MCF 10A (cell line): Measurements from ENCODE around the gene RABGAP1L. TPM values are rescaled to one million over a fixed set of nuclear protein-coding genes. Genes with fewer than 3 reads are reported as not detected.

Experiments used
- BruUV-seq: library from RNA; stranded (reverse); fragments of 400-500 nt; replicated peaks from 2 replicates; lab custom pipeline; 2021; lab: Mats Ljungman, UMichigan
- CTCF ChIA-PET: fragments of 300-600 bp; sonication (Branson Sonifier 250); formaldehyde crosslinking; extraction: SDS; loops from one replicate; lab custom pipeline; 2021; ENCODE audit warnings: antibody characterized with exemption, inconsistent platforms; lab: Yijun Ruan, JAX
- POLR2A ChIA-PET: fragments of 300-600, 350-650 bp; sonication (Branson Sonifier 250); formaldehyde crosslinking; extraction: SDS; loops from one replicate; lab custom pipeline; 2020; ENCODE audit warnings: antibody characterized with exemption, inconsistent platforms; lab: Yijun Ruan, JAX
- DNase-seq: peaks from one replicate; pipeline ENCODE4 v3.0.0-alpha.2; 2018; ENCODE audit not compliant: unreplicated experiment
- H3K27ac Mint-ChIP-seq: one replicate; pipeline ENCODE4 v1.8.0; 2022; ENCODE audit warnings: mild to moderate bottlenecking, low read depth, mixed read lengths; ENCODE audit not compliant: unreplicated experiment
- H3K27me3 Mint-ChIP-seq: one replicate; pipeline ENCODE4 v1.8.0; 2022; ENCODE audit warnings: mixed read lengths; ENCODE audit not compliant: insufficient read depth, unreplicated experiment
- H3K36me3 Mint-ChIP-seq: one replicate; pipeline ENCODE4 v1.8.0; 2022; ENCODE audit warnings: mild to moderate bottlenecking, moderate library complexity, mixed read lengths; ENCODE audit not compliant: insufficient read depth, unreplicated experiment
- H3K4me1 Mint-ChIP-seq: one replicate; pipeline ENCODE4 v1.8.0; 2022; ENCODE audit warnings: mixed read lengths; ENCODE audit not compliant: insufficient read depth, unreplicated experiment
- H3K4me3 Mint-ChIP-seq: one replicate; pipeline ENCODE4 v1.8.0; 2022; ENCODE audit warnings: mild to moderate bottlenecking, moderate library complexity, mixed read lengths; ENCODE audit not compliant: unreplicated experiment
- H3K9me3 Mint-ChIP-seq: one replicate; pipeline ENCODE4 v1.8.0; 2022; ENCODE audit warnings: mixed read lengths; ENCODE audit not compliant: unreplicated experiment
- CTCF ChIP-seq: fragments of 200-600 bp; IDR thresholded peaks from one replicate; pipeline ENCODE4 v1.8.0; 2022; ENCODE audit warnings: antibody characterized with exemption, mild to moderate bottlenecking; ENCODE audit not compliant: unreplicated experiment
- intact Hi-C: fragments of 100-400 bp; cut with micrococcal nuclease; formaldehyde crosslinking; loops from 2 replicates; pipeline ENCODE4 v1.14.1; 2022
- total RNA-seq: library from RNA; stranded (reverse); gene quantifications from 2 replicates; pipeline ENCODE4 v1.2.3, GENCODE V29; 2022

The RABGAP1L gene
- total RNA-seq, 1 experiment from 2014 or later, result 18.2 TPM

- POLR2A ChIA-PET, result no interaction called here
- intact Hi-C loops, result no loop called here
- H3K9me3 Mint-ChIP-seq, result no peaks in the 10 kb centered on the region
- no TSS peak for BruUV-seq
- CTCF ChIA-PET, result interaction anchor here (0.8 to 1.3 kb wide), 2 partner anchors 395 to 411 kb away, joined by 3 to 6 read pairs; no protein-coding TSS in a partner anchor
- TF ChIP-seq CTCF, result no peak
- no peaks in the 10 kb centered on the region for H3K36me3 Mint-ChIP-seq
- no peak overlapping the region for H3K27ac Mint-ChIP-seq
- DNase-seq, result no peak
- peaks cover 19% of the 10 kb centered on the region for H3K4me1 Mint-ChIP-seq
- no peaks in the 10 kb centered on the region for H3K27me3 Mint-ChIP-seq
- H3K4me3 Mint-ChIP-seq, result no peak overlapping the region
These were observed 498.6 kb downstream of the RABGAP1L start for GRCh38 chr1:174657893-174658292.

- POLR2A ChIA-PET, result no interaction called here
- no peak for TF ChIP-seq CTCF
These were observed 500.5 kb downstream of the RABGAP1L start for GRCh38 chr1:174659823-174660222.

GRCh38 chr1:174660476-174660875 lies 501.2 kb downstream of the RABGAP1L start:
- no peak for DNase-seq
- no TSS peak for BruUV-seq
- CTCF ChIA-PET, result interaction anchor here (0.7 to 1.1 kb wide), 2 partner anchors 66 to 398 kb away, joined by 3 to 6 read pairs; no protein-coding TSS in a partner anchor
- H3K36me3 Mint-ChIP-seq, result no peaks in the 10 kb centered on the region
- H3K27me3 Mint-ChIP-seq, result no peaks in the 10 kb centered on the region
- no peak overlapping the region for H3K27ac Mint-ChIP-seq
- no peak for TF ChIP-seq CTCF
- H3K9me3 Mint-ChIP-seq, result no peaks in the 10 kb centered on the region
- intact Hi-C loops, result no loop called here
- POLR2A ChIA-PET, result interaction anchor here (0.9 kb wide), 1 partner anchor 9 kb away, joined by 3 read pairs; no protein-coding TSS in a partner anchor
- no peak overlapping the region for H3K4me3 Mint-ChIP-seq
- H3K4me1 Mint-ChIP-seq, result peaks cover 19% of the 10 kb centered on the region

More at GRCh38 chr1:174659823-174660222, 500.5 kb downstream of the RABGAP1L start:
- CTCF ChIA-PET, result interaction anchor here (0.7 kb wide), 1 partner anchor 836 kb away, joined by 3 read pairs; the partner anchor contains the start of gene DARS2
- DNase-seq, result peak; percentile 95
- Mint-ChIP-seq H3K27me3 (no peaks in the 10 kb centered on the region), H3K27ac (peak overlapping the region; percentile 24), H3K36me3 (no peaks in the 10 kb centered on the region), H3K4me3 (no peak overlapping the region), H3K4me1 (peaks cover 19% of the 10 kb centered on the region), H3K9me3 (no peaks in the 10 kb centered on the region)
- intact Hi-C loops, result no loop called here
- no TSS peak for BruUV-seq

GRCh38 chr1:174663358-174663757 lies 504.0 kb downstream of the RABGAP1L start:
- H3K36me3 Mint-ChIP-seq, result no peaks in the 10 kb centered on the region
- no peak for TF ChIP-seq CTCF
- POLR2A ChIA-PET, result interaction anchor here (0.5 to 0.6 kb wide), 2 partner anchors 366 to 392 kb away, joined by 3 read pairs; no protein-coding TSS in a partner anchor
- no peak overlapping the region for H3K4me3 Mint-ChIP-seq
- no peaks in the 10 kb centered on the region for H3K9me3 Mint-ChIP-seq
- CTCF ChIA-PET, result interaction anchor here (0.6 to 1.9 kb wide), 4 partner anchors 10 to 405 kb away, joined by 3 to 6 read pairs (median 4); no protein-coding TSS in a partner anchor
- no TSS peak for BruUV-seq
- H3K27ac Mint-ChIP-seq, result no peak overlapping the region
- H3K4me1 Mint-ChIP-seq, result peaks cover 19% of the 10 kb centered on the region
- H3K27me3 Mint-ChIP-seq, result no peaks in the 10 kb centered on the region
- DNase-seq, result no peak
- intact Hi-C loops, result no loop called here
